SK-N-SH (cell line): Measurements from ENCODE around the gene CDKN1B. TPM values are rescaled to one million over a fixed set of nuclear protein-coding genes. Genes with fewer than 3 reads are reported as not detected.

Experiments used
- CTCF ChIA-PET: fragments of 300-600, 350-600 bp; formaldehyde crosslinking; extraction: SDS; loops from one replicate; lab custom pipeline; 2021; lab: Yijun Ruan, JAX
- POLR2A ChIA-PET: fragments of 350-600 bp; sonication (Branson Sonifier 250); formaldehyde crosslinking; extraction: SDS; loops from one replicate; lab custom pipeline; 2020; ENCODE audit warnings: antibody characterized with exemption, inconsistent platforms; lab: Yijun Ruan, JAX
- DNase-seq: peaks from one replicate; pipeline ENCODE4 v3.0.0; 2012
- H2AFZ ChIP-seq: fragments of 200-600 bp; sonication (generic); 2 replicates; pipeline ENCODE4 v1.8.1; 2016; ENCODE audit warnings: antibody characterized with exemption, mild to moderate bottlenecking, low read depth
- H3F3A ChIP-seq: fragments of 200-600 bp; sonication (generic); replicated peaks from 2 replicates; pipeline ENCODE3; 2016; ENCODE audit warnings: antibody characterized with exemption, mild to moderate bottlenecking; ENCODE audit not compliant: insufficient read depth
- H3K27ac ChIP-seq, 2 experiments: fragments of 200-500 bp in 1 of 2; fragments of 200-600 bp in 1 of 2; sonication (Bioruptor generic) in 1 of 2; sonication (generic), shearing (Covaris generic) in 1 of 2; 2 replicates each; pipeline versions ENCODE4 v1.5.1 to v1.6.1; 2014 to 2016; ENCODE audit warnings: low read depth in 2 of 2, inconsistent platforms in 1 of 2, low read length in 1 of 2, mild to moderate bottlenecking in 1 of 2, mixed read lengths in 1 of 2
- H3K27me3 ChIP-seq: fragments of 200-600 bp; sonication (generic), shearing (Covaris generic); 2 replicates; pipeline ENCODE4 v1.6.1; 2016; ENCODE audit warnings: mixed run types; ENCODE audit not compliant: insufficient read depth
- H3K36me3 ChIP-seq, 2 experiments: fragments of 200-500 bp in 1 of 2; fragments of 200-600 bp in 1 of 2; sonication (Bioruptor generic) in 1 of 2; sonication (generic) in 1 of 2; replicated peaks in 1 of 2; 2 replicates each; pipeline versions ENCODE3 to v1.5.1; 2014 to 2016; ENCODE audit warnings: low read length in 1 of 2, mild to moderate bottlenecking in 1 of 2; ENCODE audit not compliant: insufficient read depth in 2 of 2, control insufficient read depth in 1 of 2
- H3K4me1 ChIP-seq, 2 experiments: fragments of 200-500 bp in 1 of 2; fragments of 200-600 bp in 1 of 2; sonication (Bioruptor generic) in 1 of 2; sonication (generic), shearing (Covaris generic) in 1 of 2; 2 replicates each; pipeline versions ENCODE4 v1.5.1 to v1.6.1; 2014 to 2016; ENCODE audit warnings: low read depth in 1 of 2, low read length in 1 of 2, mixed run types in 1 of 2; ENCODE audit not compliant: insufficient read depth in 2 of 2, control insufficient read depth in 1 of 2
- H3K4me2 ChIP-seq: fragments of 200-600 bp; sonication (generic), shearing (Covaris generic); 2 replicates; pipeline ENCODE4 v1.6.1; 2017; ENCODE audit warnings: mixed run types
- H3K4me3 ChIP-seq, 2 experiments: fragments of 200-500 bp in 1 of 2; fragments of 200-600 bp in 1 of 2; sonication (Bioruptor generic) in 1 of 2; sonication (generic), shearing (Covaris generic) in 1 of 2; 2 replicates each; pipeline versions ENCODE4 v1.5.1 to v1.8.1; 2014 to 2016; ENCODE audit warnings: low read depth in 2 of 2, inconsistent platforms in 1 of 2, low read length in 1 of 2, mild to moderate bottlenecking in 1 of 2, mixed read lengths in 1 of 2, moderate library complexity in 1 of 2
- H3K79me2 ChIP-seq: fragments of 200-600 bp; sonication (generic); 2 replicates; pipeline ENCODE4 v1.8.1; 2017; ENCODE audit warnings: mild to moderate bottlenecking; ENCODE audit not compliant: insufficient read depth
- H3K9ac ChIP-seq: fragments of 200-600 bp; sonication (generic); 2 replicates; pipeline ENCODE4 v1.6.1; 2017; ENCODE audit warnings: mixed run types
- H3K9me2 ChIP-seq: fragments of 200-600 bp; sonication (generic); 2 replicates; pipeline ENCODE4 v1.6.1; 2017; ENCODE audit warnings: mixed run types
- H3K9me3 ChIP-seq: fragments of 200-600 bp; sonication (generic); 2 replicates; pipeline ENCODE4 v1.6.1; 2017; ENCODE audit warnings: mixed run types, mild to moderate bottlenecking, moderate library complexity
- H4K20me1 ChIP-seq: fragments of 200-600 bp; sonication (generic); 2 replicates; pipeline ENCODE4 v1.6.1; 2017; ENCODE audit warnings: mild to moderate bottlenecking, mixed run types; ENCODE audit not compliant: insufficient read depth
- ELF1 ChIP-seq: IDR thresholded peaks from 2 replicates; pipeline ENCODE4 v1.4.0; 2012
- EP300 ChIP-seq, 2 experiments: IDR thresholded peaks; 2 replicates each; pipeline versions ENCODE4 v1.4.0 to v1.6.1; 2012; ENCODE audit warnings: borderline replicate concordance in 1 of 2, low read depth in 1 of 2, low read length in 1 of 2
- EZH2phosphoT487 ChIP-seq: fragments of 200-600 bp; sonication (generic); IDR thresholded peaks from 2 replicates; pipeline ENCODE4 v1.6.1; 2017; ENCODE audit warnings: low read depth, mixed run types, mild to moderate bottlenecking, antibody characterized with exemption, moderate library complexity, borderline replicate concordance
- FOSL2 ChIP-seq: IDR thresholded peaks from 2 replicates; pipeline ENCODE4 v1.4.0; 2012; ENCODE audit warnings: low read depth, mild to moderate bottlenecking, moderate library complexity, borderline replicate concordance
- FOXJ3 ChIP-seq: sonication (generic); formaldehyde crosslinking; IDR thresholded peaks from 2 replicates; pipeline ENCODE4 v1.5.1; 2020; ENCODE audit warnings: mild to moderate bottlenecking, missing genetic modification reagents
- FOXM1 ChIP-seq: IDR thresholded peaks from 2 replicates; pipeline ENCODE4 v1.4.0; 2012; ENCODE audit warnings: low read depth, mild to moderate bottlenecking
- GATA2 ChIP-seq: sonication (generic); formaldehyde crosslinking; IDR thresholded peaks from 2 replicates; pipeline ENCODE4 v1.5.0; 2020; ENCODE audit warnings: mild to moderate bottlenecking, missing genetic modification reagents
- NFIC ChIP-seq: IDR thresholded peaks from 2 replicates; pipeline ENCODE4 v1.4.0; 2012; ENCODE audit warnings: borderline replicate concordance
- NRF1 ChIP-seq: IDR thresholded peaks from 2 replicates; pipeline ENCODE4 v1.6.1; 2012; ENCODE audit warnings: low read depth, mild to moderate bottlenecking, low read length
- POLR2AphosphoS5 ChIP-seq: IDR thresholded peaks from 2 replicates; pipeline ENCODE4 v1.6.1; 2012; ENCODE audit warnings: low read depth, low read length
- RAD21 ChIP-seq: IDR thresholded peaks from 2 replicates; pipeline ENCODE4 v1.6.1; 2012; ENCODE audit warnings: mild to moderate bottlenecking, low read length
- RCOR1 ChIP-seq: fragments of 150-350 bp; IDR thresholded peaks from 2 replicates; pipeline ENCODE4 v1.6.1; 2017; ENCODE audit warnings: antibody characterized with exemption, low read length
- RFX5 ChIP-seq: IDR thresholded peaks from 2 replicates; pipeline ENCODE4 v1.6.1; 2012; ENCODE audit warnings: mild to moderate bottlenecking, improper control_type of control experiment, low read length
- RXRA ChIP-seq: IDR thresholded peaks from 2 replicates; pipeline ENCODE4 v1.4.0; 2012; ENCODE audit warnings: low read depth, mild to moderate bottlenecking, borderline replicate concordance
- SIN3A ChIP-seq: IDR thresholded peaks from 2 replicates; pipeline ENCODE4 v1.6.1; 2012; ENCODE audit warnings: low read depth, mild to moderate bottlenecking, low read length, moderate library complexity, borderline replicate concordance
- SMC3 ChIP-seq: IDR thresholded peaks from 2 replicates; pipeline ENCODE4 v1.6.1; 2012; ENCODE audit warnings: low read depth, low read length, improper control_type of control experiment
- TEAD4 ChIP-seq: IDR thresholded peaks from 2 replicates; pipeline ENCODE4 v1.4.0; 2012; ENCODE audit warnings: mild to moderate bottlenecking, borderline replicate concordance; ENCODE audit not compliant: insufficient read depth
- WGBS: methylation state at CpG from one replicate; pipeline ENCODE4 v1.1.6; 2017; ENCODE audit warnings: low lambda C conversion rate; 5-methylcytosine and 5-hydroxymethylcytosine counted together
- polyA plus RNA-seq, 3 experiments: library from polyadenylated mRNA; depleted of rRNA; stranded (reverse); fragments of >200 nt; gene quantifications; 2 replicates each; pipeline ENCODE4 v1.2.3, GENCODE V29; 2012
- TF ChIP-seq, protein P1 (sequence below): fragments of 200-600 bp; sonication (generic); IDR thresholded peaks from 2 replicates; pipeline ENCODE4 v1.6.1; 2017; ENCODE audit warnings: antibody characterized with exemption, mild to moderate bottlenecking, moderate library complexity
- TF ChIP-seq, protein P2 (sequence below): fragments of 150-350 bp; IDR thresholded peaks from 2 replicates; pipeline ENCODE4 v1.6.1; 2016; ENCODE audit warnings: mild to moderate bottlenecking, low read depth, low read length
- TF ChIP-seq, protein P3 (sequence below): fragments of 150-350 bp; IDR thresholded peaks from 2 replicates; pipeline ENCODE4 v1.6.1; 2017; ENCODE audit warnings: antibody characterized with exemption, low read length, low read depth, borderline replicate concordance
- TF ChIP-seq, protein P4 (sequence below): IDR thresholded peaks from 2 replicates; pipeline ENCODE4 v1.4.0; 2012; ENCODE audit warnings: low read depth, borderline replicate concordance
- TF ChIP-seq, protein P5 (sequence below): IDR thresholded peaks from 2 replicates; pipeline ENCODE4 v1.6.1; 2012; ENCODE audit warnings: mild to moderate bottlenecking, low read depth, low read length, moderate library complexity

CDKN1B gene
- polyA plus RNA-seq, 1 of the 3 experiments (the other 2 are of a cell fraction): 9.2 TPM

- no peaks in the 10 kb centered on the region for H3K27me3 ChIP-seq
- ChIA-PET POLR2A (interaction anchor here (1.4 kb wide), 1 partner anchor 9 kb away, joined by 3 read pairs; no protein-coding TSS in a partner anchor), CTCF (interaction anchor here (0.6 to 4.9 kb wide), 12 partner anchors 18 to 1149 kb away, joined by 3 to 35 read pairs (median 4); partner anchors contain the start of gene DUSP16)
- H3K4me1 ChIP-seq: no peaks in the 10 kb centered on the region
- H3K27ac ChIP-seq: no peak overlapping the region
- H4K20me1 ChIP-seq: no peaks in the 10 kb centered on the region
- H3K4me2 ChIP-seq: peak overlapping the region; percentile 41; the same call in 1 of the 2 replicates
- H3K9ac ChIP-seq: no peak overlapping the region
- DNase-seq: peak; percentile 78
- H3K9me3 ChIP-seq: no peaks in the 10 kb centered on the region
- H3K36me3 ChIP-seq: no peaks in the 10 kb centered on the region
- H2AFZ ChIP-seq: peak overlapping the region; percentile 56
- H3K9me2 ChIP-seq: no peaks in the 10 kb centered on the region
- 35% methylated on average over 7 of the region's 7 CpGs for WGBS
- H3K4me3 ChIP-seq: peak overlapping the region in 1 of 2 experiments; percentile 28; a peak in 1 of 4 replicates
- H3F3A ChIP-seq: no peaks in the 10 kb centered on the region
- no peaks in the 10 kb centered on the region for H3K79me2 ChIP-seq
- TF ChIP-seq SIN3A (peak; percentile 71; the same call in 1 of the 2 replicates), NFIC (no peak), GATA2 (CRISPR knock-in tag) (no peak), FOSL2 (peak; percentile 87), ELF1 (0 out of 2 replicates have a peak, but pooled peaks have one; percentile 6), EZH2phosphoT487 (no peak), SMC3 (peak; percentile 99), RCOR1 (peak; percentile 72; the same call in 1 of the 2 replicates), TEAD4 (peak; percentile 30; the same call in 1 of the 2 replicates), FOXJ3 (CRISPR knock-in tag) (no peak), POLR2AphosphoS5 (no peak; the same call in 1 of the 2 replicates), RFX5 (peak; percentile 63; the same call in 1 of the 2 replicates), EP300 (IDR thresholded peaks at IDR 0.05; ENCODE audit: borderline replicate concordance in 1 of 2, low read depth in 1 of 2, low read length in 1 of 2) (peak in 1 of 2 experiments; percentile 62; a peak in 2 of 4 replicates), NRF1 (no peak), RAD21 (peak; percentile 100), FOXM1 (no peak), RXRA (peak; percentile 22; the same call in 1 of the 2 replicates)
- TF ChIP-seq, protein P1, sequence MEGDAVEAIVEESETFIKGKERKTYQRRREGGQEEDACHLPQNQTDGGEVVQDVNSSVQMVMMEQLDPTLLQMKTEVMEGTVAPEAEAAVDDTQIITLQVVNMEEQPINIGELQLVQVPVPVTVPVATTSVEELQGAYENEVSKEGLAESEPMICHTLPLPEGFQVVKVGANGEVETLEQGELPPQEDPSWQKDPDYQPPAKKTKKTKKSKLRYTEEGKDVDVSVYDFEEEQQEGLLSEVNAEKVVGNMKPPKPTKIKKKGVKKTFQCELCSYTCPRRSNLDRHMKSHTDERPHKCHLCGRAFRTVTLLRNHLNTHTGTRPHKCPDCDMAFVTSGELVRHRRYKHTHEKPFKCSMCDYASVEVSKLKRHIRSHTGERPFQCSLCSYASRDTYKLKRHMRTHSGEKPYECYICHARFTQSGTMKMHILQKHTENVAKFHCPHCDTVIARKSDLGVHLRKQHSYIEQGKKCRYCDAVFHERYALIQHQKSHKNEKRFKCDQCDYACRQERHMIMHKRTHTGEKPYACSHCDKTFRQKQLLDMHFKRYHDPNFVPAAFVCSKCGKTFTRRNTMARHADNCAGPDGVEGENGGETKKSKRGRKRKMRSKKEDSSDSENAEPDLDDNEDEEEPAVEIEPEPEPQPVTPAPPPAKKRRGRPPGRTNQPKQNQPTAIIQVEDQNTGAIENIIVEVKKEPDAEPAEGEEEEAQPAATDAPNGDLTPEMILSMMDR: peak; percentile 100
- TF ChIP-seq, protein P2, sequence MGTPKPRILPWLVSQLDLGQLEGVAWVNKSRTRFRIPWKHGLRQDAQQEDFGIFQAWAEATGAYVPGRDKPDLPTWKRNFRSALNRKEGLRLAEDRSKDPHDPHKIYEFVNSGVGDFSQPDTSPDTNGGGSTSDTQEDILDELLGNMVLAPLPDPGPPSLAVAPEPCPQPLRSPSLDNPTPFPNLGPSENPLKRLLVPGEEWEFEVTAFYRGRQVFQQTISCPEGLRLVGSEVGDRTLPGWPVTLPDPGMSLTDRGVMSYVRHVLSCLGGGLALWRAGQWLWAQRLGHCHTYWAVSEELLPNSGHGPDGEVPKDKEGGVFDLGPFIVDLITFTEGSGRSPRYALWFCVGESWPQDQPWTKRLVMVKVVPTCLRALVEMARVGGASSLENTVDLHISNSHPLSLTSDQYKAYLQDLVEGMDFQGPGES: no peak; the same call in 1 of the 2 replicates
- TF ChIP-seq, protein P3, sequence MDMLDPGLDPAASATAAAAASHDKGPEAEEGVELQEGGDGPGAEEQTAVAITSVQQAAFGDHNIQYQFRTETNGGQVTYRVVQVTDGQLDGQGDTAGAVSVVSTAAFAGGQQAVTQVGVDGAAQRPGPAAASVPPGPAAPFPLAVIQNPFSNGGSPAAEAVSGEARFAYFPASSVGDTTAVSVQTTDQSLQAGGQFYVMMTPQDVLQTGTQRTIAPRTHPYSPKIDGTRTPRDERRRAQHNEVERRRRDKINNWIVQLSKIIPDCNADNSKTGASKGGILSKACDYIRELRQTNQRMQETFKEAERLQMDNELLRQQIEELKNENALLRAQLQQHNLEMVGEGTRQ: no peak
- TF ChIP-seq, protein P4, sequence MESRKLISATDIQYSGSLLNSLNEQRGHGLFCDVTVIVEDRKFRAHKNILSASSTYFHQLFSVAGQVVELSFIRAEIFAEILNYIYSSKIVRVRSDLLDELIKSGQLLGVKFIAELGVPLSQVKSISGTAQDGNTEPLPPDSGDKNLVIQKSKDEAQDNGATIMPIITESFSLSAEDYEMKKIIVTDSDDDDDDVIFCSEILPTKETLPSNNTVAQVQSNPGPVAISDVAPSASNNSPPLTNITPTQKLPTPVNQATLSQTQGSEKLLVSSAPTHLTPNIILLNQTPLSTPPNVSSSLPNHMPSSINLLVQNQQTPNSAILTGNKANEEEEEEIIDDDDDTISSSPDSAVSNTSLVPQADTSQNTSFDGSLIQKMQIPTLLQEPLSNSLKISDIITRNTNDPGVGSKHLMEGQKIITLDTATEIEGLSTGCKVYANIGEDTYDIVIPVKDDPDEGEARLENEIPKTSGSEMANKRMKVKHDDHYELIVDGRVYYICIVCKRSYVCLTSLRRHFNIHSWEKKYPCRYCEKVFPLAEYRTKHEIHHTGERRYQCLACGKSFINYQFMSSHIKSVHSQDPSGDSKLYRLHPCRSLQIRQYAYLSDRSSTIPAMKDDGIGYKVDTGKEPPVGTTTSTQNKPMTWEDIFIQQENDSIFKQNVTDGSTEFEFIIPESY: no peak
- TF ChIP-seq, protein P5, sequence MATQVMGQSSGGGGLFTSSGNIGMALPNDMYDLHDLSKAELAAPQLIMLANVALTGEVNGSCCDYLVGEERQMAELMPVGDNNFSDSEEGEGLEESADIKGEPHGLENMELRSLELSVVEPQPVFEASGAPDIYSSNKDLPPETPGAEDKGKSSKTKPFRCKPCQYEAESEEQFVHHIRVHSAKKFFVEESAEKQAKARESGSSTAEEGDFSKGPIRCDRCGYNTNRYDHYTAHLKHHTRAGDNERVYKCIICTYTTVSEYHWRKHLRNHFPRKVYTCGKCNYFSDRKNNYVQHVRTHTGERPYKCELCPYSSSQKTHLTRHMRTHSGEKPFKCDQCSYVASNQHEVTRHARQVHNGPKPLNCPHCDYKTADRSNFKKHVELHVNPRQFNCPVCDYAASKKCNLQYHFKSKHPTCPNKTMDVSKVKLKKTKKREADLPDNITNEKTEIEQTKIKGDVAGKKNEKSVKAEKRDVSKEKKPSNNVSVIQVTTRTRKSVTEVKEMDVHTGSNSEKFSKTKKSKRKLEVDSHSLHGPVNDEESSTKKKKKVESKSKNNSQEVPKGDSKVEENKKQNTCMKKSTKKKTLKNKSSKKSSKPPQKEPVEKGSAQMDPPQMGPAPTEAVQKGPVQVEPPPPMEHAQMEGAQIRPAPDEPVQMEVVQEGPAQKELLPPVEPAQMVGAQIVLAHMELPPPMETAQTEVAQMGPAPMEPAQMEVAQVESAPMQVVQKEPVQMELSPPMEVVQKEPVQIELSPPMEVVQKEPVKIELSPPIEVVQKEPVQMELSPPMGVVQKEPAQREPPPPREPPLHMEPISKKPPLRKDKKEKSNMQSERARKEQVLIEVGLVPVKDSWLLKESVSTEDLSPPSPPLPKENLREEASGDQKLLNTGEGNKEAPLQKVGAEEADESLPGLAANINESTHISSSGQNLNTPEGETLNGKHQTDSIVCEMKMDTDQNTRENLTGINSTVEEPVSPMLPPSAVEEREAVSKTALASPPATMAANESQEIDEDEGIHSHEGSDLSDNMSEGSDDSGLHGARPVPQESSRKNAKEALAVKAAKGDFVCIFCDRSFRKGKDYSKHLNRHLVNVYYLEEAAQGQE: 0 out of 2 replicates have a peak, but pooled peaks have one; percentile 27
These were observed 12.5 kb upstream of the CDKN1B start for GRCh38 chr12:12704593-12705230.
